Measurements from ENCODE around the gene KRT36.

Gene KRT36

DNA sequence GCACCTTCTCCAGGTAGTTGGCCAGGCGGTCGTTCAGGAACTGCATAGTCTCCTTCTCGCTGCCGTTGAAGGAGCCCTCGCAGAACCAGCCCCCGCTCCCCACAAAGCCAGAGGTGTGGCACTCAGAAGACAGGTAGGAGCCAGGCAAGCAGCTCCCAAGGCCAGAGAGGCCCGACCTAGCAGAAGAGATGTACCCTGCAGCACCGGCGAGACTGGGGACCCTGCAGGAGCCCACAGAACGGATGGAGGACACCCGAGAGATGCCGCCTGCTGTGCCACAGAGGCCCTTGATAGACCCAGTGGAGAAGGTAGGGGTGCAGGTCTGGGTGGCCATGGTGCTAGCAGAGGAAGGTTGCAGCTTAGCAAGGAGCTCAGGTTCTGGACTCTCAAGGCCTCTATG is at the start of gene KRT36:
KRT36 (minus strand) TSS at position 380 of the 400 bp plus-strand sequence; CDS start at position 334, 46 bp downstream.
- DNase-seq, result no peak

DNA sequence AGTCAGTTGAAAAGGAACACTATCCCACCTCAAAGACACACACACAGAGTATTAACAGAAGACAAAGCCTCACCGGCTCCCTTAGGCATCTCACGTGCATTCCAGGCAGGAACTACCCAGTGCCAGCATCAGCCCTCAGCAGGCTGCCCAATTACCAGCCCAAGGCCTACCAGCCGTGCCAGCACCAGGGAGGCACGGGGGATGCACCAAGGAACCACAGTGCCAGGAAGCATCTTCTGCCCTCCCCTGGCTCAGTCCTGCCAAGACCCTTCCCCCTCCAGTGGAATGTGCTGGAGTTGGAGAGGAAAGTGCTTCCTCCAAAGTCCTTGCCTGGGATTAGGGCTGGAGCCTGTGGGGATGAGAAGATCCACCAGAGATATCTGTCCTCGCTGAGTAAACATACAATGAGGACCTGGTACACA is 49.4 kb upstream of the KRT36 start:
- no peak for DNase-seq

DNA sequence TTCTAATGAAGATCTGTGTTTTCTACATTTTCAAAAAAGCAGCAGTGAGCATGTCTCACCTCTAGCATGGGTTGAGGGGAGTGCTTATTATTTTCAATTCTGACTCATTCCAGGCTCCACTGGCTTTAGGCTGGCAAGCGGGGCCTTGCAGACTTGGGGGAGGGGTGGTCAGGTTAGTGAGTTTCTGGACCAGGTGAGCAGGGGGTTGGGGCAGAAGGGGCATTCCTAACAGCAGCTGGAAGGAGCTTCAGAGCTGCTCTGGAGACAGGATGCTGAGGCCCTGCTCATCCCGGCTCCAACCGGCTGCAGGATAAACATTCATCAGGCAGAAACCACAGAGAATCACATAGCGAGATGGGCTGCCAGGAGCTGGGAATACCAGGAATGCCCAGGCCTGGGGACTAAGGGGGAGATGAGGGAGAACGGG is 48.9 kb upstream of the KRT36 start:
- DNase-seq, result no peak

DNA sequence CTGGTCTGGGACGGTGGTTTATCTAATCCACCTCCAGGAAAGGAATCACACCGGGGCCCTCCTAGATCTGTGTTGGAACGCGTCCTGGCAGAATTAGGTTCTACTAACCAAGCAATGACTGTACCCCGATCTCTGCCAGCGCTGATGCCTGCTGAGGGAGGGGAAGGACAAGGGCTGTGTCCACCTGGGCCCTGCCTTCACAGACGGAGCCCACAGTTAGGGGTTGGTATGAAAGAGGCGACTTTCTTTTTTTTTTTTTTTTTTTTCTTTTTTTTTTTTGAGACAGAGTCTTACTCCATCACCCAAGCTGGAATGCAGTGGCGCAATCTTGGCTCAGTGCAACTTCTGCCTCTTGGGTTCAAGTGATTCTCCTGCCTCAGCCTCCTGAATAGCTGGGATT is 48.3 kb upstream of the KRT36 start:
- no peak for DNase-seq

DNA sequence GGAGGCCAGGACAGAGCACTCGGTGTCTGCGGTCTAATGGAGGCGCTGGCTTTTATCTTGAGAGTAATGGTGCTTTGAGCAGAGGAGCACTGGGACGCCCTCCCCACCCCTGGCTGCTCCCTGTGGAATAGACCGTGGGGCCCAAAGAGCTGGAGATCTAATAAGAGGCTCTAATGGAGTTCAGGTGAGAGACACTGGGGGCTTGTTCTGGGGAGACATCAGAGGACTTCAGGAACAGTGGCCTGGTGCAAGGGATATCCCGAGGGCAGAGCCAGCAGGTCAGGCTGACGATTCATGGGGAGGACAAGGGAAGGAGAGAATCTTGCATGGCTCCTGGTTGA is 47.9 kb upstream of the KRT36 start:
- no peak for DNase-seq

DNA sequence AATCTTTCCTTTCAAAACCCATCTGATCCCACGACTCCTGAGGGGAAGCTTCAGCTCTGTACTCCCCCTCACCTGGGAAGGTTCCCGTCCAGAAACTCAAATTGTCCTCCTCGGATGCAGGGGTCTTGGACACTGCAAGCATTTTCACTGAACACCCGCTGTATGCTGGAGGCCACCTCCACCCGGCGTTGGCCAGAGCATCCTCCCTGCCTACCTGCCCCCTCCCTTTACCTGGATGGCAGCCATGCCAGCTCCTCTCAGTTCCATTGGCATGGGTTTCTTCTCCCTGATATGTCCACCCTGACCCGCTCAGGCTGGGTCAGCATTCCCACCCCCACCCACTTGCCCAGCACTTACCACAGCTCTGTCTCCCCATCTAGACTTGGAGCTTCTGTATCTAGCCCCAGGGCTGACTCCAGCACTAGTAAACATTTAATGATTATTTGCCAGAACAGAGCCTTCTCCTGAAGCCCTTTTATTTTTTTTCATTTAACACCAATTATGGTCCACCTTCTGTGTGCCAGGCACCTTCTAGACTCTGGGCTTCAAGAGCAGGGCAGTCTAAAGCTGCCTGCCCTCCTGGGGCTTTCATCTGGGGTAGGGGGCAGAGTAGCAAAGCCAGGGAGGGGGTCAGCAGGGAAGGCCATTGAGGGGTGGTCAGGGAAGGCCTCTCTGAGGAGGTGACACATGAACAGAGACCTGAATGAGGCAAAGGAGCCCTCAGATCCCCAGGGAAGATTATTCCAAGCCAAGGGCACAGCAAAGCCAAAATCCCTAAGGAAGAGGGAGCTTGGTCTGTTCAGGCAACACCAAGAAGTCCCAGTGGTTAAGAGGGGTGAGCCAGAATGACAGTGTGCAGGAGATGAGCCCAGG is 47.3 kb upstream of the KRT36 start:
- DNase-seq, result no peak

DNA sequence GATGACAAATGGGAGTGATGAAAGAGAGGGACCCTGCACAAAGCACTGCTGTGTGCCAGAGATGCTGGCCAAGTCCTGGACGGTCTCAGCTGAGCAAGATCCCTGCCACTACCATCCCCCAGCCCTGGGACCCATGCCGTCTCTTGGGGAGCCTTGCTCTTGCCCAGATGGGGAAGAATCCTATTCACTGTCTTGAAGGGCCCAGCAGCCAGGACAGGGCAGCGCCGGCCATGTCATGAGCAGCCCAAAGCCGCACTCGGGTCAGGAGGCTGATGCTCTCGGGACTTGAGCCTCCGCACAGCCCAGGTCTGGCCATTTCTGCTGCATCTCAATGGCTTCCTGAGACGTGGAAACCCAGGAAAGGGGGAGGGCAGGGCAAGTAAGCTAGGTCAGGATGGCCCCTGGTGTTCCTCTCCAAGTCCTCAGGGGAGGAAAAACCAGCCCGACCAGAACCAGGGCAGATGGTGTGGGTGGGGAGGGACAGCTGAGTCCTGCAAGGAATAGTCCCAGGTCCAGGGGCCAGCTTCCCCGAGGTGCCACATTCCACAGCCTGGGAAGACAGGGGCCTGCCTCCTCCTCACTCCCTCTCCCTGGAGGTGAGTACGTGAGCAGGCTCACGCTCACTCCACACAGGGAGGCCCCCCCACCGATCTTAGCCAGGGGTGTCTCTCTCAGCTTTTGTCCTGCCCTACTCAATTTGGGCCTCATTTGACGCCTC is 46.2 kb upstream of the KRT36 start:
- no peak for DNase-seq

DNA sequence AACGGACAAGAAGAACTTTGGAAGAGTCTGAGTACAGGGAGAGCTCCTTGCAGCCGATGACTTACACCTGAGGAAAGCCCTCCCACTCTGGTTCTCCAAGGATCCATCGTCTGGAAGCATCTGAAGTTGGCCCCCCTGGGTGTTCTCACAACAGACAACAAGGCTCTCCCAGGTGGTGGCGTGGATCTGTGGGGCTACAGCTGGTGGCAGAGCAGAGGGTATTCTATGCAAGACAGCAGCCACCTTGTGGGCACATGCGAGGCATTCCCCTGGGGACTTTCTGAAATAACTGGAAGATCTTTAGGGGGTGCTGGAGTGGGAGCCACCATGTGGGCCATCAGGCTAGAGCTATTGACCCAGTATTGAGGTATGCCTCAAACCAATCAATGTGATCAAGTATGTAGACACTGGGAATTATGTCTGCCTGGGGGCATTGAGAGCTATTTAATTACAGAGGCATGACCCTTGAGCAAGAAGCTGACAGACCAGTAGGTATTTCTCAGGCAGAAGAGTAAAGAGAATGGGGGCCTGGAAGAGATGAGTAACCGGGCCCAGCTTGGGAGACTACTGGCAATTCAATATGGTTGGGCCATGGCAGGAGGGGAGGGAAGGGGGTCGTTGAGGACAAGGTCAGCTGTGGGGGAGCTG is 45.3 kb upstream of the KRT36 start:
- no peak for DNase-seq

DNA sequence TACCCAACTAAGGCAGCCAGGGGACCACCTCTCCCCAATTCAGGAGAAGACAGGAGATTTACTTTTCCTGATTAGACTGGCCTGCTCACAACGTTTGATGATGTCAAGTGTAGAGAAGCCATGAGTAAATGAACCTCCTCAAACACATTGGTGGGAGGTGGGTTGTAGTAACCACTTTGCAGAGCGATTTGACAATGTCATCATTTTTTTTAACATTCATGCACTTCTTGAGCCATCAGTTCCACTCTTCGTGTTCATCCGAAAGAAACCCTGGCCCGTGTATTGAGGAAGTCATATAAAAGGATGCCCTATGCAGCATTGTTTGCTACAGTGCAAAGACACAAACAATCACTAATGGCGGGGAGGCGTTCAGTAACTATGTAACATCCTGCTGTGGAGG is 43.9 kb upstream of the KRT36 start:
- no peak for DNase-seq

DNA sequence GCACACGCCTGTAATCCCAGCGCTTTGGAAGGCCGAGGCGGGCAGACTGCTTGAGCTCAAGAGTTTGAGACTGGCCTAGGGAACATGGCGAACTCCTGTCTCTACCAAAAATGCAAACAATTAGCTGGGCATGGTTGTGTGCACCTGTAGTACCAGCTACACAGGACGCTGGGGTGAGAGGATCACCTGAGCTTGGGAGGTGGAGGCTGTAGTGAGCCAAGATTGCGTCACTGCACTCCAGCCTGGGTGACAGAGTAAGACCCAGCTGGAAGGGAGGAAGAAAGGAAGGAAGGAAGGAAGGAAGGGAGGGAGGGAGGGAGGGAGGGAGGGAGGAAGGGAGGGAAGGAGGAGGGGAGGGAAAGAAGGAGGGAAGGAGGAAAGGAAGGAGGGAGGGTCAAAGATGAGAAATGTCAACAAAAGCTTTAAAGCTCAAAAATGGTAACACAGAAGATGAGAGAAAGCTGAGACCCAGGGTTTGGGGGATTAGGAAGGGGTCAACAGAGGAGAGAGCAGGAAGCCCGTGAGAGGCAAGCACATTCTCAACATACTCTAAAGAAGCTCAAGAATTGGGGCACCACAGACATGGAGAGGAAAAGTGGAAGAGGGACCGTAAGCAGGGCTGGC is 43.3 kb upstream of the KRT36 start:
- no peak for DNase-seq

DNA sequence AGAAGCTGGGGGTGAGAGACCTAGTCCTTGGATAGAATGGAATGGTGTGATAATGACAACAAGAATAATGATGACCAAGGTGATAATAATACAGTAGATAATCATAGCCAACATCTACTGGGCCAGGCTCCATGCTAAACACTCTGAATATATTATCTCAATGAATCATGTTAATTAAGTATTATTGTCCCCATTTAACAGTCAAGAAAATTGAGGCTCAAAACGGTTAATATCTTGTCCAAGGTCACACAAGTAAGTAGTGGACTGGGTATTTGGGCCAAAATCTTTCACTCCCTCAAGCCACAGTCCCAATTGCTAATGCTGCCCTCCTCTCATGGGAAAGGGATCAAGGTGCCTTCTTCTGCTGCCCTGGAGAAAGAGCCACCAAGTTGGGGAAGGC is 42.3 kb upstream of the KRT36 start:
- DNase-seq, result no peak

DNA sequence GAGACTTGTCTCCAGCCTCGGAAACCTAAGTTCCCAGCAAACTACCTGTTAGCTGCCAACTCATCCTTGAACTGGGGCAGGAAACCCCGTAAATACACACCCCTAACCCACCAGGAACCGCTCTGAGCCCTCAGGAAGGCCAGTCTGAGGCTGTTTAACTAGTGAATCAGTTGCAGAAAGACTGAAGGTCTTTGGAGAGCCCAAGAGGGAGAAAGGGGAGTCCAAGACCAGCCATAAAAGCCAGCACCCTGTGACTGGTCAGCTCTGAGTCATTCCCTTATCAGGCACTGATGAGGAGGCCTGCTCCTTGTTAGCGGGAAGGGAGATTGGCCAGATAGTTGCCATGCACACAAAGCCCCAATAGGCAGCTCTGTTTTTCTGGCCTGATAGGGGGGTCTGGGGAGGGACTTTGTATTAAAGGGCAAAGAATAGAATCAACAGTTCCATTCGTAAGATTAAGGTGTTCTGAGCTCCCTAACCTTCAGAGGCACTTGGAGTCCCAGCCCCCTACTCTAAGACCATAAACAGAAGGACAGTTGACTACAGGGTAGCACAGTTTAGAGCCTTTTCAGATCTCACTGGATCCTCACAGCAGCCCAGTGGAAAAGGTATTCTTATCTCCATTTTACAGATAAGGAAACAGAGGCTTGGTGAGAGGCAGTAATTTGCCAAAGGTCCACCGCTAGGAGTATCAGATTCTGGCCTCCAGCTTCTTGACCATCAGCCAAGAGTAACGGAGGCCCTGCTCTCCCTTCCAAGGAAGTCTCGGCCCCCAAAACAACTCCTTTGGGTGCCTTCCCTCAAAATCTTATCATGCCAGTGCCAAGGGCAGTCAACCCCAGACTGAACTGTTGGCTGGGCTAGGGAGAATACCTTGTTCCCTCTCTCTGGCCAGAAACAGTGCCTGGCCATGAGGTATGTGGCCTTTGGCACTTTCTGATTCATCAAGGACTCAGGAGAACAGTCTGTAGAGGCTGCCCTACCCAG is 40.6 kb upstream of the KRT36 start:
- no peak for DNase-seq

DNA sequence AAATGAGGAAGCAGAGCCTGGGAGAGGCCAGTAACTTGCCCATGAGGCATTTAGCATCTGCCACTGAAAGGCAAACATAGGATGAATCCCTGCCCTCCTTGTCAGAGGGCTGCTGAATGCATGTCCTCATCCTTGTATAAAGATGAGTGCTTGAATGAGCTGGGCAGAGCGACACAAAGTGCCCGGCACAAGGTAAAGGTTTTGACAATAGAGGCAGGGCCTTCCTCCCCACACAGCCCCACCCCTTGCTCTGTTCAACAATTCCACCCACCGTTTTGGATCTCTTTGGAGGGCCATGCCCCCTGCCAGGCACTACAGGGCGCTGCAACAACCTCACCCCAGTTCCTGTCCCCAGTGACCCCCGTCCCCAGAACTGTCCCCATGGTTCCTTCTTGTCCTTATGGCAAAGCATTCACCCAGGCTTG is 39.8 kb upstream of the KRT36 start:
- DNase-seq, result no peak

DNA sequence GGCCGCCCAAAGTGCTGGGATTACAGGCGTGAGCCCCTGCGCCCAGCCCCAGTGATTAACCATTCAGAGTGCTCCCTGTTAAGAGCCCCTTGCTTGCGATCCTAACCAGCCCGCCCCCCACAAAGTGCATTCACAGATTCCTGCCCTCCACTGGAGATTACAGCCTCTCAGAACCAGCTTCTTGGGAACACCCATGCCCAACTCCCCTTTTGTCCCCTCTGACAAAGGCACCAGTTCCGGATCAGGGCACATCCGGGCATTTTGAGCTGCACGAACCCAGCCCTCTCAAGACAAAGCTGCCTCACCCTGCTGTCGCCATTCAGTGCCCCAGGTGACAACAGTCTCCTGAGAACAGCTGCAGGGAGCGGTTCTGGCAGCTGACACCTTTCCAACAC is 39.2 kb upstream of the KRT36 start:
- DNase-seq, result no peak

DNA sequence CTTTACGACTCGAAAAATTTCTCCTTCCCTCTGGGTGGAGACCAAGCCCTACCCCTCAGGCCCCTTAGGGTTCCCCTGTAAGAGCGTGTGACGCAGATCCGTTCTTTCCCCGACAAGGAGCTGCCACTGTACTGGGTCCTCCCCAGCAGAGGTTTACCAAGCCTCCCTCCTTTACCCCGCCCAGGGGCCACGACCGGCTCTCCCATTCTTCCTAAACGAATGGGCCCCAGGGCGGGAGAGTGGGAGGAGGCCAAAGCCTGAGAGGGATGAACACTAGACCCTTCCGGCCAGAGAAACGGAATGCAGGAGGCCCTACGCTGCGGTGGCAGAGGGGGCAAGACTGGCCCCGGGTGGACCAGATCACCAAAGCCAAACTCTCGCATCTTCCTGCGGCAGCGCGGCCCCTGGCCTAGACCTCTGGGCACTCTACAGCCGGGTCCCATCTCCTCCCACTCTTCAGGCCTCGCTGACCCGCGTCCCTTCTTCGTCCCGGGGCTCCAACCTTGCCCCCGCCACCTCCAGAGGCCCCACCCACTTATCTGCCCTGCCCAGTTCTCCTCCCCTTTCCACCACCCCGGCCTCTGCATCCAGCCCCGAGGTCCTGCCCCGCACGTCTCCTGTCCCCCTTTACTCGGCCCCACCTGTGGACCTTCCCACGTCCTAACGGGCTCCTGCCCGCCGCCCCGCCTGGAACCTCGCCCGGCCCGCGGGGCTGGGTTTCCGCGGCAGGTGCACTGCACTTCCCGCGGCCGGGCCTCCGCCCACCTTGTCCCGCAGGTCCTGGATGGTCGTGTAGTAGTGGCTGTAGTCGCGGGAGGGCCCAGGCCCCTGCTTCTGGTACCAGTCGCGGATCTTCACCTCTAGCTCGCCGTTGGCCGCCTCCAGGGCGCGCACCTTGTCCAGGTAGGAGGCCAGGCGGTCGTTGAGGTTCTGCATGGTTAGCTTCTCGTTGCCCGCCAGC is 37.6 kb upstream of the KRT36 start:
- DNase-seq, result no peak

DNA sequence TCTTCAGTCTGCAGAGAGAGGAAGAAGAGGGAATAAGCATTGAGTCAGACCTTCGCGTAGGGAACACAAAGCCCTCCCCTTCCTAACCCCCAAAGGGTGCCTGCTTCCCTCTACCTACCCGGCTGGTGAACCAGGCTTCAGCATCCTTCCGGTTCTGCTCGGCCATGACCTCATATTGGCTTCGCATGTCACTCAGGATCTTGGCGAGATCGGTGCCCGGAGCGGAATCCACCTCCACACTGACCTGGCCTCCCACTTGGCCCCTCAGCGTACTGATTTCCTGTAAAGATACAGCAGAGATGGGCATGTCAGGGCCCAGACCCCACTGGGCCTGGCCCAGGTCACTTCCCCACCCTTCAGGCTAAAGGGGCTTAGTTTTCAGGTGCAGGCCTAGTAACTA is 34.6 kb upstream of the KRT36 start:
- no peak for DNase-seq

DNA sequence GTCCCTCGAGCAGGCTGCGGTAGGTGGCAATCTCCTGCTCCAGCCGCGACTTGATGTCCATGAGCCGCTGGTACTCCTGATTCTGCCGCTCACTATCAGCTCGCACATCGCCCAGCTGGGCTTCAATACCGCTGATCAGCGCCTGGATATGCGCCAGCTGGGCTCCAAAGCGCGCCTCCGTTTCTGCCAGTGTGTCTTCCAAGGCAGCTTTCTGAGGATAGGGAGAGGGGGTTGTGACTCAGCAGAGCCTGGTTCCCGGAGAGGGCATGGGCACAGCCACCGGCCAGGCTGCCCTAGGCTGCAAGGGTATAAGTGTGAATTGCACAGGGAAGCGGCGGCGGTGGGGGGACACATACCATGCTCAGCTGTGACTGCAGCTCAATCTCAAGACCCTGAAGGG is 34.1 kb upstream of the KRT36 start:
- no peak for DNase-seq

DNA sequence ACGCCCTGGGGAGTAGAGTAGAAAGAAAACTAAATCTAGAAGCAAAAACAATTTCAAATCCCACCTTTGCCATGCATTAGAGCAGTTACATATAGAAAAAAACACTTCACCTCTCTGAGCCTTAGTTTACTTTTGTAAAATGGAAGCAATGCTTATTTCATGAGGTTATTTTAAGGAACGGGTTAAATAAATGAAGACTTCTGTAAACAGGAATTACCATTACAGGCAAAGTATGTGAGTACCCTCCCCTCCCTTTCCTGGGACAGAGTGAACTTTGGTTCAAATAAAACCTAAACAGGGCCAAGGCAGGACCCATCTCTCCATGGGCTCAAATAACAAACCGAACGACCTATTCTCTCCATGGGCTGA is 33.5 kb upstream of the KRT36 start:
- no peak for DNase-seq

DNA sequence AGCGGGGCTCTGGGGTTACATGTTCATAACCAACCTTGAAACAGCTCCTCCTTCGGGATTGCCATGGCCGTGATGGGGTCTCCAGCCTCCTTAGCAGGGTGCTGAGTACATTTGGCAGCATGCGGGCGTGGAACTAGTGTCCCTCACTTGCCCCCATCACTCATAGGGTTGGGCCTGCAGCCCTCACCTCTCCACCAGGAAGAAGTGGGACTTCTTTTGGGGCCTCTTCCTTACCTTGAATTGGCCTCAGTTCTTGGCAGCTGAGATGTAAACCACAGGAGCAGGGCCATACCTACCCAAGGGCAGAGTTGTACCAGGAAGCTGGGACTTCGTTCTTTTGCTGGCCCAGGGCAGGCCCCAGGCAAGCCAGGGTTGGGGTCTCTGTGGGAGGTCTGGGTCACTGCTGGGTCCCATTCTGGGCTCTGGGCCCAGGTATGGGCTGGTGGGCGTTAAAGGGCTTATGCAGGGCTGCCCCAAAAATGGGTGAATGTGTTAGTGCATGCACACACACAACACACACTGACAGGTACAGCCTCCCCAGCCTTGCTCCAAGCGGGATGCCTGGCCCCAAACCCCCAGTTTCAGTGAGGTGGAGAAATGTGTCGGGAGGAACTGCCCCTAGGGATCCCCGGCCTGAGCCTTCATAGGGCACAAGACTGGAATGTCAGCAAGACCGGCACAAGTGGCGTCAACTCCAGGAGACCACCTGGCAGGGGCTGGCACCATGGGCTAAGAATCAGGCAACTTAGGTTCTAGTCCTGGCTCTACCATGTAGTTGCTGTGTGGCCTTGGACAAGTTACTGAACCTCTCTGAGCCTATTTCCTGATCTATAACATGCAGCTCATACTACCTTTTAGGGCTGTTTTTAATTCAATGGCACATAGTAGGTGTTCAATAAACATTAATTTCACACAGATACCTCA is 32.9 kb upstream of the KRT36 start:
- DNase-seq, result no peak

Data from NCI-H1417 treated with DMSO at 0.1 percent for 48 hours (cell line).